Measurements from ENCODE around the gene DMBT1.

GRCh38 chr10:122624546-122624945 is 64.0 kb downstream of the DMBT1 start:
- no peak for TF ChIP-seq POLR2A (IDR thresholded peaks at IDR 0.05)
- TF ChIP-seq, protein P1, sequence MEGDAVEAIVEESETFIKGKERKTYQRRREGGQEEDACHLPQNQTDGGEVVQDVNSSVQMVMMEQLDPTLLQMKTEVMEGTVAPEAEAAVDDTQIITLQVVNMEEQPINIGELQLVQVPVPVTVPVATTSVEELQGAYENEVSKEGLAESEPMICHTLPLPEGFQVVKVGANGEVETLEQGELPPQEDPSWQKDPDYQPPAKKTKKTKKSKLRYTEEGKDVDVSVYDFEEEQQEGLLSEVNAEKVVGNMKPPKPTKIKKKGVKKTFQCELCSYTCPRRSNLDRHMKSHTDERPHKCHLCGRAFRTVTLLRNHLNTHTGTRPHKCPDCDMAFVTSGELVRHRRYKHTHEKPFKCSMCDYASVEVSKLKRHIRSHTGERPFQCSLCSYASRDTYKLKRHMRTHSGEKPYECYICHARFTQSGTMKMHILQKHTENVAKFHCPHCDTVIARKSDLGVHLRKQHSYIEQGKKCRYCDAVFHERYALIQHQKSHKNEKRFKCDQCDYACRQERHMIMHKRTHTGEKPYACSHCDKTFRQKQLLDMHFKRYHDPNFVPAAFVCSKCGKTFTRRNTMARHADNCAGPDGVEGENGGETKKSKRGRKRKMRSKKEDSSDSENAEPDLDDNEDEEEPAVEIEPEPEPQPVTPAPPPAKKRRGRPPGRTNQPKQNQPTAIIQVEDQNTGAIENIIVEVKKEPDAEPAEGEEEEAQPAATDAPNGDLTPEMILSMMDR (IDR thresholded peaks at IDR 0.05) = no peak
